GM21529 (cell line): ENCODE data around the gene INKA2.

Experiments used
- ATAC-seq: cut with Tn5 transposase; IDR thresholded peaks from one replicate; pipeline ENCODE4 v1.9.1; 2021; ENCODE audit not compliant: unreplicated experiment

Gene INKA2

GRCh38 chr1:111739194-111739924 lies at the start of gene INKA2:
TSS of gene INKA2 (minus strand) at chr1:111739395. CDS start at chr1:111739242, 153 bp downstream.
- ATAC-seq: peak; percentile 83

GRCh38 chr1:111786669-111787207 lies 47.5 kb upstream of the INKA2 start:
- no peak for ATAC-seq

- no peak for ATAC-seq
Observed at GRCh38 chr1:111784273-111784901, 45.2 kb upstream of the INKA2 start.

- ATAC-seq: no peak
Observed at GRCh38 chr1:111779546-111779945, 40.4 kb upstream of the INKA2 start.

- ATAC-seq: no peak
Observed at GRCh38 chr1:111778541-111779051, 39.4 kb upstream of the INKA2 start.

GRCh38 chr1:111778066-111778465 lies 38.9 kb upstream of the INKA2 start:
- no peak for ATAC-seq

GRCh38 chr1:111777301-111777700 lies 38.1 kb upstream of the INKA2 start:
- ATAC-seq: no peak

- no peak for ATAC-seq
Observed at GRCh38 chr1:111776861-111777260, 37.7 kb upstream of the INKA2 start.

GRCh38 chr1:111776391-111776790 lies 37.2 kb upstream of the INKA2 start:
- ATAC-seq: no peak

GRCh38 chr1:111775966-111776365 lies 36.8 kb upstream of the INKA2 start:
- ATAC-seq: no peak

GRCh38 chr1:111770916-111771315 lies 31.7 kb upstream of the INKA2 start:
- ATAC-seq: no peak

GRCh38 chr1:111769517-111770146 lies 30.4 kb upstream of the INKA2 start:
- no peak for ATAC-seq

GRCh38 chr1:111768625-111769024 lies 29.4 kb upstream of the INKA2 start:
- no peak for ATAC-seq

GRCh38 chr1:111768023-111768422 lies 28.8 kb upstream of the INKA2 start:
- no peak for ATAC-seq

- no peak for ATAC-seq
Observed at GRCh38 chr1:111762332-111762731, 23.1 kb upstream of the INKA2 start.

GRCh38 chr1:111761717-111762116 lies 22.5 kb upstream of the INKA2 start:
- no peak for ATAC-seq

- ATAC-seq: no peak
Observed at GRCh38 chr1:111758373-111758772, 19.2 kb upstream of the INKA2 start.

- ATAC-seq: peak; percentile 17
Observed at GRCh38 chr1:111756124-111756513, 16.9 kb upstream of the INKA2 start.

- ATAC-seq: peak; percentile 89
Observed at GRCh38 chr1:111755331-111756123, 16.3 kb upstream of the INKA2 start, which contains the start of gene DDX20. TSS of gene DDX20 (plus strand) at chr1:111755901. CDS start at chr1:111755925, 24 bp downstream.

- peak; percentile 6 for ATAC-seq
Observed at GRCh38 chr1:111754984-111755330, 15.8 kb upstream of the INKA2 start.
